Left cardiac atrium (tissue), 4 donors: Measurements from ENCODE around the gene CNTN5. TPM values are rescaled to one million over a fixed set of nuclear protein-coding genes. Genes with fewer than 3 reads are reported as not detected.
A peak's percentile ranks its signal among the peaks of the same experiment; 100 is the strongest.

ENCODE experiments used
- ATAC-seq, 2 donors: fragments of 200-7000 bp; cut with Tn5 transposase; one replicate each; pipeline ENCODE4 v1.9.1; 2020; ENCODE audit warnings: mild to moderate bottlenecking in 2 of 2, moderate library complexity in 2 of 2
- DNase-seq: peaks from one replicate; pipeline ENCODE4 v3.0.0-alpha.2; 2020
- intact Hi-C, 2 donors: fragments of 100-400 bp; cut with DNase I; formaldehyde crosslinking; loops; one replicate each; pipeline versions ENCODE4 v1.14.1 to v1.15.1; 2022 to 2023
- total RNA-seq, 2 donors: library from RNA; stranded (reverse); fragmentation: NEBNext Ultra II Directional; extraction: Animal tissue kit (Norgen Biotek cat#: 25700); gene quantifications; one replicate each; pipeline ENCODE4 v1.2.1, GENCODE V29; 2021
- donor health status: DM: no; HTN: yes; CAD: no.
- donor health status: DM: no; HTN: yes; CAD: no; lungs with severe emphysema.
- donor health status: DM: yes; HTN: yes; CAD: no.
- donor health status: Dilated cardiomyopathy.

The CNTN5 gene
- total RNA-seq, 2 donors from 2014 or later: 0.34 TPM; not detected in 1

GRCh38 chr11:100308202-100308601, 1287.5 kb downstream of the CNTN5 start:
- DNase-seq (no peak), ATAC-seq (no peak)
- intact Hi-C loops: no loop called here

DNA sequence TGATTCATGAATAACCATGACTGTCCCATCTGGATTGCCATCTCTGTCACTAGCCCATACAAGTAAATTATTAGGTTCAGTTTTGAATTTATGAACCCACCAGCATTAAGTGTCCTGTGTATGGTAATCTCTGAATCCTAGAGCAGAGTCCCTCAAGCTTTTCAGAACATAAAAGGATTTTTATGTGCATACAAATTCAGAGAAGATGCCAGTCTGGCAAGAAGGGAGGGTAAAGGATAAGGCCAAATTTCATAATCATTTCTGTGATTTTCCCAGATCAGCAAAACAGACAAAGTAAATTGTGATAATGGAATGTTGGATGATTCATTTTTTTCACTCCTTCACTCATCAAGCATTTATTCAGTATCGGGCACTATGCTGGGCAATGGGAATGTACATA, 1295.2 kb downstream of the CNTN5 start:
- ATAC-seq (no peak), DNase-seq (no peak)
- intact Hi-C loops: no loop called here

- ATAC-seq (no peak), DNase-seq (no peak)
- intact Hi-C loops: no loop called here
Observed at GRCh38 chr11:100316952-100317351, 1296.2 kb downstream of the CNTN5 start.

- intact Hi-C loops: no loop called here
Observed at GRCh38 chr11:100319691-100320090, 1298.9 kb downstream of the CNTN5 start.

GRCh38 chr11:100328626-100329340, 1308.0 kb downstream of the CNTN5 start:
- intact Hi-C loops: no loop called here
- DNase-seq: no peak
- ATAC-seq: no peak

More at GRCh38 chr11:100319691-100320090, 1298.9 kb downstream of the CNTN5 start:
- DNase-seq: no peak
- no peak for ATAC-seq

GRCh38 chr11:100329352-100329751, 1308.6 kb downstream of the CNTN5 start:
- DNase-seq: no peak
- ATAC-seq: no peak
- intact Hi-C loops: no loop called here

- ATAC-seq: no peak
- intact Hi-C loops: no loop called here
- no peak for DNase-seq
Observed at GRCh38 chr11:100336873-100337272, 1316.1 kb downstream of the CNTN5 start.

DNA sequence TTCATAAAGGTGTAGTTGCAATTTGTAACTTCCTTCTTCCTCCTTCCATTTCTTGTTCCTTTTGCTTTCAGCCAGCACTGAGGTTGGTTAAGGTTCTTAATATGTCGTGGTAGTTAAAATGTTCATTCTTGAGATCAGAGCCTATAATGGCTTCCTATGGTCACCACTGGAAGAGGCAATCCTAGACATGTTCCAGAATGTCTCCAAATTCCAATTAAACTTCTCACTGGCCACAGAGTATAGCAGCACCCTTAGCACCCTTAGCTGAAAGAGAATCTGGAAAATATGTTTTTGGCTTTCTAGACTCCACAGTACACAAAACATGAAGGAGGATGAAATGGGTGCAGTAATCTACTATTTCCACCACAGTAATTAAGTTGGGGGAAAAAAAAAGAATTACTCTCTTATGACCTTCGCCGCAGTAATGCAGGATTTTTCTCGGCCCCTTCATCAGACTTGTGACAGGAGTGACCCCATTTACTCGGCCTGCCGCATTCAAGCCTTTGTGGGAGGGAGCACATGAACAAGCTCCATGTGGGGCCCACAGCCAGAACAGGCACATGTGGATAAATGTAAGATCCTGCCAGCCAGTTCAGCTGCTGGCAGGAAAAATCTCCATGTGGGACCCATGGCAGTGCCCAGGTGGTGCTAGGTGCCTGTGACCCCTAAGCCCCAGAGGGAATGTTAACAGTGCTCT, 1317.5 kb downstream of the CNTN5 start:
- no peak for ATAC-seq
- intact Hi-C loops: no loop called here
- DNase-seq: no peak

- no peak for DNase-seq
- peak in 1 of 2 donors; percentile 70 for ATAC-seq
- intact Hi-C loops: no loop called here
Observed at GRCh38 chr11:100340466-100341319, 1319.9 kb downstream of the CNTN5 start.

DNA sequence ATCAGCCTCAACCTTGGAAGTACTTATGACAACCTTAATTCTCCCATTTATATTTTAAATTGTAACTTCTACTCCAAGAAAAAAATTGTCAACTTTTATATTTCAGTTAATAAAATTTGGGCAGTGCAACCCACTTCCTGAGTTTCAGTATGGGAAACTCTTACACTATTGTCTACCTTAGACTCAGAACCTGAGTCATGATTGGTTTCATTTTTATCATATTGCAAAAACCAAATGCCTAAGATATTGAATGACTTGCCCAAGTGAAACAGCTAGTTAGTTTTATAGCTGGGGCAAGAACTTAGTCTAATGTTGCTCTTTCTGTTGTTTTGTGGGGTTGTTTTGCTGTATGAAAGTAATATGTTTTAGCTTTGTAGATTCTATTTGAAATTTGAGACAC, 1332.3 kb downstream of the CNTN5 start:
- intact Hi-C loops: no loop called here
- DNase-seq: no peak
- no peak for ATAC-seq

DNA sequence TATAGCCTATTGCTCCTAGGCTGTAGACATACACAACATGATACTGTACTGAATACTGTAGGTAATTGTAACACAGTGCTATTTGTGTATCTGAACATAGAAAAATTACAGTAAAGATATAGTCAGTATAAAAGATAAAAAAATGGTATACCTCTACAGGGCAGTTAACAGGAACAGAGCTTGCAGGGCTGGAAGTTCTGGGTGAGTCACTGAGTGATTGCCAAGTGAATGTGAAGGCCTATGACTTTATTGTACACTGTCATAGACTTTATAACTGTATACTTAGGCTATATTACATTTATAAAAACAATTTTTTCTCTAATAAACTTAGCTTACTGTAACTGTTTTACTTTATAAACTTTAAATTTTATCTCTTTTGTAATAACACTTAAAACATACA, 1334.0 kb downstream of the CNTN5 start:
- ATAC-seq: no peak
- intact Hi-C loops: no loop called here
- no peak for DNase-seq

DNA sequence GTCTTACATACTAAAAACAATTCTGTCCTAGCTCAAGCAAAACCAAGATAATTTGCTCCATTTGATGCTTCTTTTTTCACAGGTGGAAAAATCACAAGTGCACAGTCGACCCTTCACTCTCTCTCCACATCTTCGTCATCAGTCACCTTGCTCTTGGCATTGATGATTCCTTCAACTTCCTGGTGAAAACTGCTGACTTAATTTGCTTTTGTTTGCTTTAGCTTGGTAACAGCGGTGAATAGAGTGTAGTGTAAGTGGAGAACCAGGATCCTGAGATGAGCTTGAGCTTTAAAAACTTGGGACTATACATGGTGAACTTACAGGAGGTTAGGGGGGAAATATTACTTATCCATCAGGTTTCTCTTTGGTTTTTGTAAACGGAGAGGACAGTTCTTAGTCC, 1335.3 kb downstream of the CNTN5 start:
- no peak for ATAC-seq
- intact Hi-C loops: no loop called here

GRCh38 chr11:100359281-100359680, 1338.5 kb downstream of the CNTN5 start:
- intact Hi-C loops: no loop called here
- ATAC-seq (no peak), DNase-seq (no peak)

More for the DNA sequence above, 1335.3 kb downstream of the CNTN5 start:
- DNase-seq: no peak

DNA sequence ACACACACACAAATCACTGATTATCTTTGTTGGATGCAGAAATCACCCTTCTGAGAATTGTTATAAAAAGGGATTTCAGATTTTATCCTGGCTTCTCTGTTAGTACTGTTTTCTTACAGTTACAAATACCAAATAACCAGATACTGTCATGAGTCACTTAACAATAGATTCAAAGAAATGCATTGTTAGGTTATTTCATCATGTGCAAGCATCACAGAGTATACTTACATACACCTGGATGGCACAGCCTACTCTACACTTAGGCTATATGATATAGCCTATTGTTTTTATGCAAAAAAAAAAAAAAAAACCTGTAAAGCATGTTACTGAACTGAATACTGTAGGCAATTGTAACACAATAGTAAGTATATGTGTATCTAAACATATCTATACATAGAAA, 1347.1 kb downstream of the CNTN5 start:
- no peak for ATAC-seq
- DNase-seq: no peak
- intact Hi-C loops: no loop called here

DNA sequence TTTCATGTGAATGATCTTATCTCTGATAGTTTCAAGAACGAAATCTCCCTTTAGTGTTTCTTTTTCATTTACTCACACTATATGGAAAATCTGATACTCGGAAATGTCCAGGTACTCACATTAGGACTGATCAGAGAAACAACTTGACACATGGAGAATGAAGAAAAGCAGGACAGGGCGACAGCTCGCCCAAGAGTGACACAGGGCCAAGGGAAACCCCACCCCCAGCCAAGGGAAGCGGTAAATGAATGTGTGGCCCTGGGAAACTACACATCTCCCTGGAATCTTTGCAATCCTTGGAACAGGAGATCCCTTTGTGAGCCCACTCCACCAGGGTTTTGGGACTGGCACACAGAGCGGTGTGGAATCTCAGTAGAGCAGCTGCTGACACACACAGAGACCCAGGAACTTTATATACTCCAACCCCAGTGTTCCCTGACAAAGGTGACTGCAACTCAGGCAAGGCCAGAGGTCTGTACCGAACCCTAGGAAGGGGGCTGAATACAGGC, 1362.7 kb downstream of the CNTN5 start:
- DNase-seq: no peak
- no peak for ATAC-seq
- intact Hi-C loops: no loop called here

GRCh38 chr11:100396266-100396665, 1375.5 kb downstream of the CNTN5 start:
- ATAC-seq: no peak
- intact Hi-C loops: no loop called here
- DNase-seq: no peak

DNA sequence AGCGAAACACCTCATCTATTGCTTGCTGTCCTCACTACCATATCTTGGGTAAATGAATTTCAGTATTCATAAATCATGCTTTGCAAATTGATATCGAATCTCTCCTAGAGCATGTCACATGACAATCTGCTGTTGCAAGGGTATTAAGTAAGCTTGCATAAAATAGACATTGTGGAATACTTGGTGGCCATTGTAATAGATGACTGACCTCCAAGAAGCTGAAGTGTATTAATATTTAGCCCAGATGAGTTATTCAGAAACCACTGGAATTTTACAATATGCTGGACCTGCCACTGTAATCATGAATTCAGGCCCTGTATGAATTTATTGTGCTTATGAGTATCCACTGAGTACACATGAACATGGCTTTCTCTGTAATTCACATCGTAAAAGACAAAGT, 1376.7 kb downstream of the CNTN5 start:
- DNase-seq: no peak
- intact Hi-C loops: no loop called here
- no peak for ATAC-seq

DNA sequence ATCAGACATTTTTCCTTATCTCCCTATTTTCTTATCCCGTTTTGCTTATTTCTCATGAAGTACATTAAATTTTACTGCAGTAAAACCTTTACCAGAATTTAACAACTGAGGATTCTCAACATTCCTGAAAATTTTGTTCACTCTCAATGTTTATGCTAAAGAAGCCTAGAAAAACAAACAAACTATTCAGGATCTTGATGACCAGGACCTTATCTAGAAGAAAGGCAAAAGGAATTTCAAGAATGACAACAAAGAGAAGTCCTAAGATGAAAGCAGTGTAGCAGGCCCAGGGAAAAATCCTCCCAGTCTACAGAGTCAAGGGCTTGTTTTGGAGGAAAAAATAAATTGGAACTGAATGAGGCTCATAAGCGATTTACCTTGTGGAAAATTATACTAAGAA, 1383.1 kb downstream of the CNTN5 start:
- intact Hi-C loops: no loop called here
- no peak for ATAC-seq
- no peak for DNase-seq

DNA sequence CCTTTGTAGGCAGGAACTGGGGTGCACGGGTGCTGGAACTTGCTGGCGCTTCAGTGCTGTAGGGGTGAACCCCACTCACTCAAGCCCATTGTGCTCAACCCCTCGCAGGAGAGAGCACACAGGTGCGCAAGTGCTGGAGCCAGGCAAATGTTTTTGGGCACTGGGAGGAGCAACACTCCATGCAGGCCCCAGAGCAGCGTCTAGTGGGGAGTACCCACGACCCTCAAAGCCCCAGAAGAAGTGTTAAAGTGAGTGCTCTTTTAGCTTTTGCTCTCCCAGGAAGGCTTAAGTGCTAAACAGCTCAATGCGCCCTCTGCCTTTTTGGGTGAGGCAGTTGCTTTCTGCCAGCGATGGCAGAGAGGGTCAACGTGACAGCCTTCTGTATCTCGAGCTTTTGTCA, 1384.2 kb downstream of the CNTN5 start:
- intact Hi-C loops: no loop called here
- ATAC-seq (no peak), DNase-seq (no peak)
